ENCODE measurements around the gene LHX6. TPM values are rescaled to one million over a fixed set of nuclear protein-coding genes. Genes with fewer than 3 reads are reported as not detected.

LHX6 gene
- total and polyA plus RNA-seq, 8 donors, result 0.29 to 46.4 (median 1.5) TPM

DNA sequence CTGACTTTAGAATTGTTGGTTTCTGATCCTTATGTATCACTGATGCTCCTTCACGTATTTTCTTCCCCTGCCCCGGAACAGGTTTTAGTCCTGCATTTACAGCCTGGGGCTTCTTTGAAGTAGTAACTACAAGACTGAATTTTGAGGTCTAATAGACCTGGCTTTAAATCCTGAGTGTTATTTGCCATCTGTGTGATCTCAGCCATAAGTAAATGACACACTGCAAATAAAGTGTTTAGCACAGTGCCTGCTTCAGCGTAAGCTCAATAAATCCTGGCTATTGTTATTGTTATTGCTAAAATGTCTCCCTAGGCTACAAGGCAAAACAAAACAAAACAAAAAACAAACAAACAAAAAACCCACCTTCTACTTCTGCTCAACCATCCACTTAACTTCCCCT lies 15.6 kb upstream of the LHX6 start:
- WGBS, 5 donors, result 84 to 88% (median 86%) methylated on average over 3 of the region's 3 CpGs
- peaks cover 49 to 100% (median 99%) of the 10 kb centered on the region in 4 donors for H3K36me3 ChIP-seq
- H3K9me3 ChIP-seq, result no peaks in the 10 kb centered on the region
- H3K27ac ChIP-seq, result no peak overlapping the region
- intact Hi-C loops (cut with DNase I; ENCODE audit: low total_unique reads), result no loop called here
- no peak for TF ChIP-seq POLR2A (IDR thresholded peaks at IDR 0.05)
- no peak for TF ChIP-seq EP300 (IDR thresholded peaks at IDR 0.05)
- TF ChIP-seq, protein P1, sequence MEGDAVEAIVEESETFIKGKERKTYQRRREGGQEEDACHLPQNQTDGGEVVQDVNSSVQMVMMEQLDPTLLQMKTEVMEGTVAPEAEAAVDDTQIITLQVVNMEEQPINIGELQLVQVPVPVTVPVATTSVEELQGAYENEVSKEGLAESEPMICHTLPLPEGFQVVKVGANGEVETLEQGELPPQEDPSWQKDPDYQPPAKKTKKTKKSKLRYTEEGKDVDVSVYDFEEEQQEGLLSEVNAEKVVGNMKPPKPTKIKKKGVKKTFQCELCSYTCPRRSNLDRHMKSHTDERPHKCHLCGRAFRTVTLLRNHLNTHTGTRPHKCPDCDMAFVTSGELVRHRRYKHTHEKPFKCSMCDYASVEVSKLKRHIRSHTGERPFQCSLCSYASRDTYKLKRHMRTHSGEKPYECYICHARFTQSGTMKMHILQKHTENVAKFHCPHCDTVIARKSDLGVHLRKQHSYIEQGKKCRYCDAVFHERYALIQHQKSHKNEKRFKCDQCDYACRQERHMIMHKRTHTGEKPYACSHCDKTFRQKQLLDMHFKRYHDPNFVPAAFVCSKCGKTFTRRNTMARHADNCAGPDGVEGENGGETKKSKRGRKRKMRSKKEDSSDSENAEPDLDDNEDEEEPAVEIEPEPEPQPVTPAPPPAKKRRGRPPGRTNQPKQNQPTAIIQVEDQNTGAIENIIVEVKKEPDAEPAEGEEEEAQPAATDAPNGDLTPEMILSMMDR (IDR thresholded peaks at IDR 0.05), result no peak
- no peak for TF ChIP-seq POLR2AphosphoS5 (IDR thresholded peaks at IDR 0.05)
- no peaks in the 10 kb centered on the region for H3K27me3 ChIP-seq
- no peaks in the 10 kb centered on the region for H3K4me1 ChIP-seq
- no peak for DNase-seq
- no peak overlapping the region for H3K4me3 ChIP-seq

DNA sequence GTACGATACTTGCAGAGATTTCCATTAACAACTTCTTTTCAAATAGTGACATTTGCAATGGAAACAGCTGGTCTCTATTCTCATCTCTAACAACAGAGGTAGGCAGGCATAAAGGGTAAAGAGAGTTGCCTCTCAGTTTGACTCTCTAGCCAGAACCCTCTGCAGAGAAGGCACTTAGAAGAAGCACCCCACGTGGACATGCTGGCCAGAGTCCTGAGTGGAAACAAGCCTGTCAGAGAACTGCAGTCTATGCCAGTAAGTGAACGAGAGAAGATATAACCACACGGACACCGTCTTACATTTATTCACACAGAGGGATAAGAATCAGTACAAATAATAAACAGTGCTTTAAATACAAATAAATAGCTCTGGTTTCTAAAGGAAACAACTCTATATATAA lies 11.0 kb upstream of the LHX6 start:
- no peak for TF ChIP-seq POLR2A (IDR thresholded peaks at IDR 0.05)
- no peak for TF ChIP-seq EP300 (IDR thresholded peaks at IDR 0.05)
- no peak for TF ChIP-seq POLR2AphosphoS5 (IDR thresholded peaks at IDR 0.05)
- TF ChIP-seq, protein P1 (IDR thresholded peaks at IDR 0.05), result no peak
- intact Hi-C loops (cut with DNase I; ENCODE audit: low total_unique reads), result no loop called here
- H3K27ac ChIP-seq, result no peak overlapping the region
- H3K27me3 ChIP-seq, result no peaks in the 10 kb centered on the region
- H3K9me3 ChIP-seq, result no peaks in the 10 kb centered on the region
- no peak overlapping the region for H3K4me3 ChIP-seq
- DNase-seq, result no peak
- peaks cover 26 to 66% (median 66%) of the 10 kb centered on the region in 4 donors for H3K36me3 ChIP-seq
- no peaks in the 10 kb centered on the region for H3K4me1 ChIP-seq
- 79 to 88% (median 83%) methylated on average over 5 of the region's 5 CpGs for WGBS, 5 donors

DNA sequence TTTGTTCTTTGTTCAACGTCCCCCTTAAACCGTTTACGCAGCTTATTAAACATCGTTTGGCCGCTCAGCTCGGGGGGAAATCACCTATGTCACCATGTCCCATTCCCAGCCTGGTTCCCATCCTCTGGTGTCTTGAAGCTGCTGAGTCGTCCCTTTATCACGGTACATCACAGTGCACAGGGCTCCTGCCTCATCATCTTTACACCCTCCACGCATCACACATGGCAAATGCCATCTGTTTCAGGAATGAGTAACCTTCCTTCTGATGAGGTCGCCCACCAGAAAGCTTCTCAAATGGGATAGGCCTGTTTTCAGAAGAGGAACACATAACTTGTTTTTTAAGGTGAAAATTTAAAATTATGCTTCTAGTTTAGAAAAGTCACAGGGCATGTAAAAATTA lies 7.9 kb upstream of the LHX6 start:
- peaks cover 0 to 17% (median 0%) of the 10 kb centered on the region in 3 donors for H3K27me3 ChIP-seq
- peaks cover 5 to 36% (median 36%) of the 10 kb centered on the region in 4 donors for H3K36me3 ChIP-seq
- intact Hi-C loops (cut with DNase I; ENCODE audit: low total_unique reads), result no loop called here
- H3K9me3 ChIP-seq, result no peaks in the 10 kb centered on the region
- no peak overlapping the region for H3K4me3 ChIP-seq
- H3K4me1 ChIP-seq, result no peaks in the 10 kb centered on the region
- TF ChIP-seq, protein P1 (IDR thresholded peaks at IDR 0.05), result no peak
- TF ChIP-seq POLR2AphosphoS5 (IDR thresholded peaks at IDR 0.05) (no peak), EP300 (IDR thresholded peaks at IDR 0.05) (no peak), POLR2A (IDR thresholded peaks at IDR 0.05) (no peak)
- H3K27ac ChIP-seq, result no peak overlapping the region
- DNase-seq, result no peak
- 74 to 80% (median 75%) methylated on average over 10 of the region's 10 CpGs for WGBS, 5 donors

DNA sequence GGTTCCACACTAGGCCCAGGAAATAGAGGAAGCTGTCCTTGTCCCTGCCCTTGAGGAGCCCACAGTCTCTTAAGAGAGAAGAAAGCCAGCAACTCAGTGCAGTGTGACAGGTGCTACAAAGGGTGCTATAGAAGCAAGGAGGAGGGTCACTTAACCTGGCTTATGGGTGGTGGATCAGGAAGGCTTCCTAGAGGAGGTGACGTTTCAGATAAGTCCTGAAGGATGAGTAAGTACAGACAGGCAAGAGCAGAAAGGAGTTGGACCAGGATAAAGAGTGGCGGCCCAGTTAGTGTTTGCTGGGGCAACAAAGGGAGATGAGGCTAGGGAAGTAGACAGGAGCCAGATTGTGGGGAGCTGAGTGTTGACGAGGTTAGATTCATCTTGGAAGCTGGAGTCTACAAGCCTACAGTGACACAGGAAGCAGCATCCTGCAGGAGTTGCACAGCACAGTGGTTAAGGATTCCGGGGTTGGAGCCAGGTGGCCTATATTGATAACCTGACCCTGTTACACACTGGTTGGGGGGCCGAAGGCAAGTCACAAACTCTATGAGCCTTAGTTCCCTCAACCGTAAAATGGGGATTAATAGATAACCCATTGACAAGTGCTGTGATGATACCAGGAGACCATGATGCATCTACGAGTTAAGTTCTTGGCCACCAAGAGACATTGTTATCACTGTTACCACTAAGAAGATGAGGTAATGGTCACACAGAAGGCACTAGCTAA lies 5.4 kb upstream of the LHX6 start:
- intact Hi-C loops (cut with DNase I; ENCODE audit: low total_unique reads), result no loop called here
- DNase-seq, result no peak
- Histone ChIP-seq H3K36me3 (peaks cover 0 to 11% (median 11%) of the 10 kb centered on the region in 4 donors), H3K27me3 (peaks cover 0 to 42% (median 15%) of the 10 kb centered on the region in 3 donors), H3K9me3 (no peaks in the 10 kb centered on the region), H3K4me3 (no peak overlapping the region), H3K4me1 (peaks cover 0 to 2% (median under 1%) of the 10 kb centered on the region in 4 donors), H3K27ac (no peak overlapping the region)
- TF ChIP-seq EP300 (IDR thresholded peaks at IDR 0.05), result no peak
- TF ChIP-seq POLR2A (IDR thresholded peaks at IDR 0.05), result no peak
- no peak for TF ChIP-seq POLR2AphosphoS5 (IDR thresholded peaks at IDR 0.05)
- TF ChIP-seq, protein P1 (IDR thresholded peaks at IDR 0.05), result no peak
- WGBS, 5 donors, result 75 to 87% (median 81%) methylated on average over 7 of the region's 7 CpGs
